ENCODE results near the gene TFF1. TPM values are rescaled to one million over a fixed set of nuclear protein-coding genes. Genes with fewer than 3 reads are reported as not detected.

Gene TFF1
- total RNA-seq, 1 donor from 2014 or later = not detected

DNA sequence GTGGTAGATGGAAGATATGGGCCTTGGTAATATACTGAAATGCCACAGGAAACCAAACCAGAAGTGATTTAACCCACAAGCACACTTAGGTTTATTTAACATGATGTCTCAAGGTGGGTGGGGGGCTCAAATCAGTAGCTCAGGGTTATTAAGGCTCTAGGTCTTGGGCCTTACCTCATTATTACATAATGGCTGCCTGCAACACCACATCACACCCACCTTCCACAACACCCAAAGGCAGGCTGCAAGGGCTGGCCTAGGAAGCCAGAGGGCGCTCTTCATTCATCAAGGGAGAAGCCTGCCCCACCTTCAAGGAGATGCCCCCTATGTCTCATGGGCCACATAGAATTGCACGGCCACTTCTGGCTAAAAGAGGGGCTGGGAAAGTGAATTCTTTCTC, 6.0 kb downstream of the TFF1 start:
- Mint-ChIP-seq H3K9me3 (peaks cover 10% of the 10 kb centered on the region), H3K27ac (ENCODE audit: unreplicated experiment) (no peak overlapping the region), H3K36me3 (ENCODE audit: low read depth) (no peaks in the 10 kb centered on the region), H3K4me1 (no peaks in the 10 kb centered on the region), H3K4me3 (no peak overlapping the region), H3K27me3 (ENCODE audit: low read depth) (peaks cover 2% of the 10 kb centered on the region)
- TF ChIP-seq, protein P1, sequence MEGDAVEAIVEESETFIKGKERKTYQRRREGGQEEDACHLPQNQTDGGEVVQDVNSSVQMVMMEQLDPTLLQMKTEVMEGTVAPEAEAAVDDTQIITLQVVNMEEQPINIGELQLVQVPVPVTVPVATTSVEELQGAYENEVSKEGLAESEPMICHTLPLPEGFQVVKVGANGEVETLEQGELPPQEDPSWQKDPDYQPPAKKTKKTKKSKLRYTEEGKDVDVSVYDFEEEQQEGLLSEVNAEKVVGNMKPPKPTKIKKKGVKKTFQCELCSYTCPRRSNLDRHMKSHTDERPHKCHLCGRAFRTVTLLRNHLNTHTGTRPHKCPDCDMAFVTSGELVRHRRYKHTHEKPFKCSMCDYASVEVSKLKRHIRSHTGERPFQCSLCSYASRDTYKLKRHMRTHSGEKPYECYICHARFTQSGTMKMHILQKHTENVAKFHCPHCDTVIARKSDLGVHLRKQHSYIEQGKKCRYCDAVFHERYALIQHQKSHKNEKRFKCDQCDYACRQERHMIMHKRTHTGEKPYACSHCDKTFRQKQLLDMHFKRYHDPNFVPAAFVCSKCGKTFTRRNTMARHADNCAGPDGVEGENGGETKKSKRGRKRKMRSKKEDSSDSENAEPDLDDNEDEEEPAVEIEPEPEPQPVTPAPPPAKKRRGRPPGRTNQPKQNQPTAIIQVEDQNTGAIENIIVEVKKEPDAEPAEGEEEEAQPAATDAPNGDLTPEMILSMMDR (conservative IDR thresholded peaks at IDR 0.05) = peak; percentile 16
- DNase-seq (ENCODE audit: low read depth, low spot score) = no peak

DNA sequence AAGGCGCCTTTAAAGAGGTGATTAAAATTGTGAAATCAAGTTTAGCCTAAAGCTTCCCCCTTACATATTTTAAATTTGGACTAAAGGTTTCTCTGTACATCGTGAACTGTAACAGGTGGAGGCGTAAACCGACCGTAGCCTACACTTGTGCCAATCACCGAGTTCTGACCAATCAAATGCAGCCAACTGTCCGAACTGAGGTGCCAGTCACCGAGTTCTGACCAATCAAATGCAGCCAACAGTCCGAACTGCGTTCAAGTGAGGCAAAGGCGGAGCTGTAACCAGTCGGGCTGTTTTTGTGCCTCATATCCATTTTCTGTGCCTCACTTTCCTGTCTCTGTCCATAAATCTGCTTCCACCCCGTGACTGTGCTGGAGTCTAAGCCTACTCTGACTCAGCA, 7.4 kb downstream of the TFF1 start:
- TF ChIP-seq, protein P1 (conservative IDR thresholded peaks at IDR 0.05) = no peak
- DNase-seq (ENCODE audit: low read depth, low spot score) = no peak
- no peak overlapping the region for H3K4me3 Mint-ChIP-seq
- H3K27ac Mint-ChIP-seq (ENCODE audit: unreplicated experiment) = no peak overlapping the region
- H3K4me1 Mint-ChIP-seq = no peaks in the 10 kb centered on the region
- no peaks in the 10 kb centered on the region for H3K36me3 Mint-ChIP-seq (ENCODE audit: low read depth)
- H3K9me3 Mint-ChIP-seq = peaks cover 15% of the 10 kb centered on the region
- peaks cover 2% of the 10 kb centered on the region for H3K27me3 Mint-ChIP-seq (ENCODE audit: low read depth)

DNA sequence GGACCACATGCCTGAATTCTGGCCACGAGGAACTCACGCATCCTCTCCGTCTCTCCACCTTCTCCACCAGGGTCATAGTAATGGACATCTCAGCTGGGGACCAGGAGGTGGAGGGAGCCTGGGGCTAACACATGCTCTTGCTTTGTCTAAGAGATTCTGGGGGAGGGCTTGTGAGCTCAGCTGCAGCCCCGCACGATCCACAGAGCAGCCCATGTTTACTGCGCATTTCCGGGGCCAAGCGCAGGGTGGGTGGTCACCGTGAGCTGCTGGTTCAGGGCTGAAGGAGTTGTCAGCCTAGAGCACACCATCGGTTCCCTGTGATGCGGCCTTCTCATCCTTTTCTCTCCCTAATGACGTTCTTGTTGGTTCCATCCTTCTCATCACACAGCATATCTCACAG, 8.1 kb downstream of the TFF1 start:
- Mint-ChIP-seq H3K4me3 (no peak overlapping the region), H3K27me3 (ENCODE audit: low read depth) (peaks cover 2% of the 10 kb centered on the region), H3K27ac (ENCODE audit: unreplicated experiment) (no peak overlapping the region), H3K36me3 (ENCODE audit: low read depth) (no peaks in the 10 kb centered on the region), H3K4me1 (no peaks in the 10 kb centered on the region), H3K9me3 (peaks cover 15% of the 10 kb centered on the region)
- TF ChIP-seq, protein P1 (conservative IDR thresholded peaks at IDR 0.05) = no peak
- no peak for DNase-seq (ENCODE audit: low read depth, low spot score)

DNA sequence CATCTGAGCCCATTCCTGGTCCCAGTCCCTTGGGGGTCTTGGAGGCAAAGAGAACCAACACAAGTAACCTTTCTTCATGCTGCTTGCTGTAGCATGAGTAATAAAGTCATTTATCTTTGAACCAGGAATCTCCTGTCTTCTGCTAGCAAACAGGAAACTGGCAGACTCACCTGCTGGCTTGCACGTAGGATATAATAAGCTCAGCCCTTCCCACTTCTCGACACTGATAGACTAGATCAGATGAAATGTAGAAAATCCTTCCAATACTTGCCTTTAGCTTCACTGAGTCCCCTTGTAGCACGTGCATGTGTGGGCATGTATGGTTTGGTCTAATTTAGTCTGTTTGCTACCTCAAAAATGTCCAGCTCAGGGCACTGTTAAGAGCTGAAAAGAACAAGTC, 9.0 kb downstream of the TFF1 start:
- H3K27ac Mint-ChIP-seq (ENCODE audit: unreplicated experiment) = no peak overlapping the region
- H3K9me3 Mint-ChIP-seq = peaks cover 15% of the 10 kb centered on the region
- no peak overlapping the region for H3K4me3 Mint-ChIP-seq
- TF ChIP-seq, protein P1 (conservative IDR thresholded peaks at IDR 0.05) = no peak
- H3K36me3 Mint-ChIP-seq (ENCODE audit: low read depth) = no peaks in the 10 kb centered on the region
- H3K4me1 Mint-ChIP-seq = no peaks in the 10 kb centered on the region
- peaks cover 2% of the 10 kb centered on the region for H3K27me3 Mint-ChIP-seq (ENCODE audit: low read depth)
- DNase-seq (ENCODE audit: low read depth, low spot score) = no peak

DNA sequence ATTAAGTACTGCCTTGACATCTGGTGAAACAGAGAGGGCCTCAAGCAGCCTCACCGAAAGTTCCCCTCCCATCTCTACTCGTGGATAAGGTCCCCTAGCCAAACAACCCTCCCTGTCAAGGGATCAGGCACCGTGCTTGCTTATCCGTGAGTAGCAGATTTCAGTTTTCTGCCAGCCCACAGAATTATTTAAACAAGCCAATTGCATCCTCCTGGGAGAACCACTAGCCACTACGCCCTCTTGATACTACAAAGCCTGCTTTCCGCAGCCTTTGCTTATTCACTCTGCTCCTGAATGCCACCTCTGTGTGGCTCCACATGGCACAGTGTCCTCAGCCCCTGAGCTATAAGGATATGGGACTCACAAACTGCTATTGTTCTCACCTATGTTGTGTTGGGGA, 9.7 kb downstream of the TFF1 start:
- no peak overlapping the region for H3K27ac Mint-ChIP-seq (ENCODE audit: unreplicated experiment)
- peaks cover 15% of the 10 kb centered on the region for H3K9me3 Mint-ChIP-seq
- H3K4me3 Mint-ChIP-seq = no peak overlapping the region

More for the DNA sequence above, 9.7 kb downstream of the TFF1 start:
- Mint-ChIP-seq H3K27me3 (ENCODE audit: low read depth) (peaks cover 2% of the 10 kb centered on the region), H3K36me3 (ENCODE audit: low read depth) (no peaks in the 10 kb centered on the region), H3K4me1 (no peaks in the 10 kb centered on the region)
- TF ChIP-seq, protein P1 (conservative IDR thresholded peaks at IDR 0.05) = no peak
- DNase-seq (ENCODE audit: low read depth, low spot score) = no peak
